A549 (cell line): ENCODE results near the gene PIANP. TPM values are rescaled to one million over a fixed set of nuclear protein-coding genes. Genes with fewer than 3 reads are reported as not detected.

Experiments
- ATAC-seq, 2 experiments: fragments of 200-7000 bp in 1 of 2; fragments of >200 bp in 1 of 2; cut with Nextera tagmentation in 1 of 2; cut with Tn5 transposase in 1 of 2; 3 replicates each; pipeline versions ENCODE4 v1.8.0 to v1.9.1; 2018 to 2020; ENCODE audit warnings: mild to moderate bottlenecking in 1 of 2, moderate library complexity in 1 of 2
- CTCF ChIA-PET: fragments of 300-600 bp; sonication (Branson Sonifier 250); formaldehyde crosslinking; extraction: SDS; loops from one replicate; lab custom pipeline; 2021; ENCODE audit warnings: antibody characterized with exemption, inconsistent platforms; lab: Yijun Ruan, JAX
- POLR2A ChIA-PET: fragments of 350-600 bp; formaldehyde crosslinking; extraction: SDS; loops from one replicate; lab custom pipeline; 2021; ENCODE audit warnings: antibody characterized with exemption, inconsistent platforms; lab: Yijun Ruan, JAX
- DNase-seq, 2 experiments: peaks; one replicate each; pipeline versions ENCODE4 v3.0.0 to v3.0.0-alpha.2; 2011 to 2016; ENCODE audit warnings: low read depth in 1 of 2, low spot score in 1 of 2
- FAIRE-seq: peaks from 2 replicates; lab custom pipeline; 2011; peaks lifted over from hg19 to GRCh38; lab: Jason Lieb, UNC
- H3K27ac ChIP-seq, 2 experiments: fragments of >200 bp; sonication (Bioruptor Twin); formaldehyde crosslinking; 3 replicates each; pipeline ENCODE4 v1.5.1; 2016 to 2017
- H3K4me1 ChIP-seq: fragments of >200 bp; sonication (Bioruptor Twin); formaldehyde crosslinking; 3 replicates; pipeline ENCODE4 v1.6.1; 2016
- H3K4me2 ChIP-seq: fragments of >200 bp; sonication (Bioruptor Twin); formaldehyde crosslinking; 3 replicates; pipeline ENCODE4 v1.6.1; 2016
- H3K4me3 ChIP-seq: fragments of >200 bp; sonication (Bioruptor Twin); formaldehyde crosslinking; 3 replicates; pipeline ENCODE4 v1.5.1; 2016
- H3K9me3 ChIP-seq: fragments of >200 bp; sonication (Bioruptor Twin); formaldehyde crosslinking; 3 replicates; pipeline ENCODE4 v1.6.1; 2016
- CEBPB ChIP-seq, 2 experiments: fragments of >200 bp in 1 of 2; sonication (Bioruptor Twin) in 1 of 2; formaldehyde crosslinking in 1 of 2; IDR thresholded peaks; 2 replicates each; pipeline ENCODE4 v1.6.1; 2012 to 2016
- CHD2 ChIP-seq: fragments of 150-350 bp; IDR thresholded peaks from 2 replicates; pipeline ENCODE4 v1.6.1; 2014; ENCODE audit warnings: low read length; ENCODE audit not compliant: partially characterized antibody
- CHD4 ChIP-seq: fragments of 200-600 bp; sonication (generic); IDR thresholded peaks from 2 replicates; pipeline ENCODE4 v1.6.1; 2016; ENCODE audit warnings: antibody characterized with exemption, mild to moderate bottlenecking, borderline replicate concordance
- EHF ChIP-seq: fragments of 250-450 bp; sonication (Bioruptor Pico); IDR thresholded peaks from 2 replicates; pipeline ENCODE4 v1.5.0; 2020; ENCODE audit warnings: mild to moderate bottlenecking
- EHMT2 ChIP-seq: fragments of 200-600 bp; sonication (generic); IDR thresholded peaks from 2 replicates; pipeline ENCODE4 v1.6.1; 2016; ENCODE audit warnings: antibody characterized with exemption, low read depth, mild to moderate bottlenecking, moderate library complexity
- FOSB ChIP-seq: fragments of 250-450 bp; sonication (Bioruptor Pico); IDR thresholded peaks from 2 replicates; pipeline ENCODE4 v1.5.0; 2020; ENCODE audit warnings: mild to moderate bottlenecking, moderate library complexity
- FOSL2 ChIP-seq, 2 experiments: fragments of 450-650 bp in 1 of 2; fragments of >200 bp in 1 of 2; sonication (Bioruptor Twin) in 1 of 2; formaldehyde crosslinking; IDR thresholded peaks; 2 replicates each; pipeline versions ENCODE4 v1.5.0 to v1.6.1; 2016 to 2020; ENCODE audit warnings: mild to moderate bottlenecking in 1 of 2, moderate library complexity in 1 of 2
- HDAC2 ChIP-seq: fragments of 200-600 bp; sonication (generic); IDR thresholded peaks from 2 replicates; pipeline ENCODE4 v1.6.1; 2016
- HOXA7 ChIP-seq: fragments of 250-450 bp; sonication (Bioruptor Pico); IDR thresholded peaks from 2 replicates; pipeline ENCODE4 v1.5.0; 2020; ENCODE audit warnings: mild to moderate bottlenecking, moderate library complexity
- MAZ ChIP-seq: fragments of 150-350 bp; IDR thresholded peaks from 2 replicates; pipeline ENCODE4 v1.6.1; 2014; ENCODE audit warnings: antibody characterized with exemption, low read depth, low read length, borderline replicate concordance
- MYC ChIP-seq: IDR thresholded peaks from 2 replicates; pipeline ENCODE4 v1.6.1; 2012; ENCODE audit warnings: mild to moderate bottlenecking, inconsistent platforms, low read length, improper control_type of control experiment, borderline replicate concordance
- NR3C1 ChIP-seq: fragments of >200 bp; sonication (Bioruptor Twin); formaldehyde crosslinking; IDR thresholded peaks from 3 replicates; pipeline ENCODE4 v1.6.1; 2017
- PHF8 ChIP-seq: fragments of 200-600 bp; sonication (generic); IDR thresholded peaks from 2 replicates; pipeline ENCODE4 v1.6.1; 2016; ENCODE audit warnings: low read depth, mild to moderate bottlenecking, antibody characterized with exemption, moderate library complexity, borderline replicate concordance
- POLR2A ChIP-seq: IDR thresholded peaks from 2 replicates; pipeline ENCODE4 v1.6.1; 2012; ENCODE audit warnings: mild to moderate bottlenecking, low read length
- POLR2AphosphoS2 ChIP-seq: conservative IDR thresholded peaks from 2 replicates; pipeline ENCODE4 v1.6.1; 2012; ENCODE audit warnings: low read length, improper control_type of control experiment, inconsistent platforms
- RARB ChIP-seq: fragments of 250-450 bp; sonication (Bioruptor Pico); IDR thresholded peaks from 2 replicates; pipeline ENCODE4 v1.8.0; 2021; ENCODE audit warnings: mild to moderate bottlenecking, moderate library complexity
- RFX5 ChIP-seq: fragments of 450-650 bp; IDR thresholded peaks from 2 replicates; pipeline ENCODE4 v1.7.1; 2014; ENCODE audit warnings: antibody characterized with exemption, mild to moderate bottlenecking, moderate library complexity
- TFCP2L1 ChIP-seq: fragments of 250-450 bp; sonication (Bioruptor Pico); IDR thresholded peaks from 2 replicates; pipeline ENCODE4 v1.5.0; 2021; ENCODE audit warnings: mild to moderate bottlenecking
- TP53 ChIP-seq: fragments of 250-450 bp; sonication (Bioruptor Pico); IDR thresholded peaks from 2 replicates; pipeline ENCODE4 v1.5.0; 2021; ENCODE audit warnings: mild to moderate bottlenecking, moderate library complexity
- WGBS: methylation state at CpG from one replicate; pipeline ENCODE4 v1.1.6; 2017; ENCODE audit errors: missing lambda C conversion rate; 5-methylcytosine and 5-hydroxymethylcytosine counted together
- polyA plus RNA-seq, 4 experiments: library from polyadenylated mRNA; depleted of rRNA in 3 of 4; stranded (reverse); fragments of >200 nt; fragmentation: RNase III in 1 of 4; extraction: RNeasy Plus Mini Kit Qiagen cat#74134 plus additional on column Dnase treatment in 1 of 4; gene quantifications; 2 replicates in 3 of 4; 3 replicates in 1 of 4; pipeline ENCODE4 v1.2.3, GENCODE V29; 2011 to 2017
- TF ChIP-seq, protein P1 (sequence below): fragments of 250-450 bp; sonication (Bioruptor Pico); IDR thresholded peaks from 2 replicates; pipeline ENCODE4 v1.5.0; 2021; ENCODE audit warnings: mild to moderate bottlenecking, moderate library complexity, borderline replicate concordance
- TF ChIP-seq, protein P2 (sequence below): fragments of >200 bp; sonication (Bioruptor Twin); formaldehyde crosslinking; IDR thresholded peaks from 2 replicates; pipeline ENCODE4 v1.6.1; 2016
- TF ChIP-seq, protein P3 (sequence below): IDR thresholded peaks from 2 replicates; pipeline ENCODE4 v1.6.1; 2012; ENCODE audit warnings: low read depth, borderline replicate concordance
- TF ChIP-seq, protein P4 (sequence below): fragments of 150-350 bp; IDR thresholded peaks from 2 replicates; pipeline ENCODE4 v1.6.1; 2014; ENCODE audit warnings: low read depth, mild to moderate bottlenecking, low read length
- TF ChIP-seq, protein P5 (sequence below): fragments of 250-450 bp; sonication (Bioruptor Pico); IDR thresholded peaks from 2 replicates; pipeline ENCODE4 v1.5.0; 2020; ENCODE audit warnings: low read depth, mild to moderate bottlenecking, moderate library complexity

PIANP gene
- polyA plus RNA-seq, 2 of the 4 experiments (the other 2 are of a cell fraction): 0.10 to 0.56 TPM

DNA sequence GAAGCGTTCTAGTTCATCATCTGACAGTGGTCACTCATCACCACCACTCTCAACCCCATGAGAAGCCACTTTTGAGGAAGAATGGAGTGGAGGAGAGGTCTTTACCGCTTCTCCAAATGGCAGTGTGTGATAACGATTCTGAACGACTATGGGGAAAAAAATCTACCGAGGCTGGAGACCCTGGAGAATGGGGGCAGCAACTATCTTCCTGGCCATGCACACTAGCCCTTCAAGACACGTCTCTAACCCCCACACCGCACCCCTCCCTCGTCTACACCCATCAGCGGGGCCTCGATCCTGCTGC, 38.1 kb downstream of the PIANP start:
- DNase-seq (peak in 1 of 2 experiments; percentile 92), FAIRE-seq (no peak), ATAC-seq (peak; percentile 71 to 76)
- TF ChIP-seq TFCP2L1 (CRISPR knock-in tag): 0 out of 2 replicates have a peak, but pooled peaks have one; percentile 12
- TF ChIP-seq TP53 (CRISPR knock-in tag): no peak
- TF ChIP-seq, protein P1, sequence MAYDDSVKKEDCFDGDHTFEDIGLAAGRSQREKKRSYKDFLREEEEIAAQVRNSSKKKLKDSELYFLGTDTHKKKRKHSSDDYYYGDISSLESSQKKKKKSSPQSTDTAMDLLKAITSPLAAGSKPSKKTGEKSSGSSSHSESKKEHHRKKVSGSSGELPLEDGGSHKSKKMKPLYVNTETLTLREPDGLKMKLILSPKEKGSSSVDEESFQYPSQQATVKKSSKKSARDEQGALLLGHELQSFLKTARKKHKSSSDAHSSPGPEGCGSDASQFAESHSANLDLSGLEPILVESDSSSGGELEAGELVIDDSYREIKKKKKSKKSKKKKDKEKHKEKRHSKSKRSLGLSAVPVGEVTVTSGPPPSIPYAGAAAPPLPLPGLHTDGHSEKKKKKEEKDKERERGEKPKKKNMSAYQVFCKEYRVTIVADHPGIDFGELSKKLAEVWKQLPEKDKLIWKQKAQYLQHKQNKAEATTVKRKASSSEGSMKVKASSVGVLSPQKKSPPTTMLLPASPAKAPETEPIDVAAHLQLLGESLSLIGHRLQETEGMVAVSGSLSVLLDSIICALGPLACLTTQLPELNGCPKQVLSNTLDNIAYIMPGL (CRISPR knock-in tag): no peak
- TF ChIP-seq PHF8: no peak
- WGBS: under 1% methylated on average over 10 of the region's 10 CpGs
- ChIA-PET CTCF (interaction anchor here (1.2 kb wide), 1 partner anchor 44 kb away, joined by 3 read pairs; no protein-coding TSS in a partner anchor), POLR2A (no interaction called here)
- Histone ChIP-seq H3K4me2 (peak overlapping the region; percentile 85), H3K4me1 (peaks cover 7% of the 10 kb centered on the region; the same call in 2 of the 3 replicates), H3K9me3 (no peaks in the 10 kb centered on the region), H3K27ac (peak overlapping the region; percentile 72 to 80), H3K4me3 (peak overlapping the region; percentile 77)

DNA sequence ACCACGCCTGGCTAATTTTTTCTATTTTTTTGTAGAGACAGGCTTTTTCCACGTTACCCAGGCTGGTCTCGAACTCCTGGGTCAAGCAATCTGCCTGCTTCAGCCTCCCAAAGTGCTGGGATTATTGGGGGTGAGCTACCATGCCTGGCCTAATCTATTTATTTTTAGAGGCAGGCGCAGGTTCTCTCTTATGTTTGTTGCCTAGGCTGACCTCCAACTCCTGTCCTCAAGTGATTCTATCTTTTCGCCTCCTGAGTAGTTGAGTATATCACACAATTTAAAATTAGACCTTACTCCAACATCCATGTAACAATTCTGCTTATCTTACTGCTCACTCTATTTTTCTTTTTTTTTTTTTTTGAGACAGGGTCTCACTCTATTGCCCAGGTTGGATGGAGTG, 46.6 kb downstream of the PIANP start:
- 93% methylated on average over 5 of the region's 5 CpGs for WGBS
- H3K9me3 ChIP-seq: no peaks in the 10 kb centered on the region
- FAIRE-seq (no peak), DNase-seq (no peak), ATAC-seq (no peak)
- no peaks in the 10 kb centered on the region for H3K4me1 ChIP-seq
- ChIA-PET POLR2A (no interaction called here), CTCF (interaction anchor here (0.6 to 1.9 kb wide), 3 partner anchors 9 to 38 kb away, joined by 3 to 4 read pairs (median 4); no protein-coding TSS in a partner anchor)
- TF ChIP-seq, protein P1 (CRISPR knock-in tag): no peak
- TF ChIP-seq POLR2AphosphoS2: no peak
- TF ChIP-seq RFX5: no peak
- TF ChIP-seq, protein P2, sequence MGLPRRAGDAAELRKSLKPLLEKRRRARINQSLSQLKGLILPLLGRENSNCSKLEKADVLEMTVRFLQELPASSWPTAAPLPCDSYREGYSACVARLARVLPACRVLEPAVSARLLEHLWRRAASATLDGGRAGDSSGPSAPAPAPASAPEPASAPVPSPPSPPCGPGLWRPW: no peak
- TF ChIP-seq EHF (CRISPR knock-in tag): no peak
- TF ChIP-seq, protein P3, sequence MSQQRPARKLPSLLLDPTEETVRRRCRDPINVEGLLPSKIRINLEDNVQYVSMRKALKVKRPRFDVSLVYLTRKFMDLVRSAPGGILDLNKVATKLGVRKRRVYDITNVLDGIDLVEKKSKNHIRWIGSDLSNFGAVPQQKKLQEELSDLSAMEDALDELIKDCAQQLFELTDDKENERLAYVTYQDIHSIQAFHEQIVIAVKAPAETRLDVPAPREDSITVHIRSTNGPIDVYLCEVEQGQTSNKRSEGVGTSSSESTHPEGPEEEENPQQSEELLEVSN: no peak
- TF ChIP-seq, protein P4, sequence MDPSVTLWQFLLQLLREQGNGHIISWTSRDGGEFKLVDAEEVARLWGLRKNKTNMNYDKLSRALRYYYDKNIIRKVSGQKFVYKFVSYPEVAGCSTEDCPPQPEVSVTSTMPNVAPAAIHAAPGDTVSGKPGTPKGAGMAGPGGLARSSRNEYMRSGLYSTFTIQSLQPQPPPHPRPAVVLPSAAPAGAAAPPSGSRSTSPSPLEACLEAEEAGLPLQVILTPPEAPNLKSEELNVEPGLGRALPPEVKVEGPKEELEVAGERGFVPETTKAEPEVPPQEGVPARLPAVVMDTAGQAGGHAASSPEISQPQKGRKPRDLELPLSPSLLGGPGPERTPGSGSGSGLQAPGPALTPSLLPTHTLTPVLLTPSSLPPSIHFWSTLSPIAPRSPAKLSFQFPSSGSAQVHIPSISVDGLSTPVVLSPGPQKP: no peak
- no peak for TF ChIP-seq FOSL2 (IDR thresholded peaks at IDR 0.05)
- TF ChIP-seq FOSL2 (CRISPR knock-in tag; IDR thresholded peaks at IDR 0.05): no peak
- no peak for TF ChIP-seq POLR2A
- TF ChIP-seq NR3C1: no peak
- TF ChIP-seq, protein P5, sequence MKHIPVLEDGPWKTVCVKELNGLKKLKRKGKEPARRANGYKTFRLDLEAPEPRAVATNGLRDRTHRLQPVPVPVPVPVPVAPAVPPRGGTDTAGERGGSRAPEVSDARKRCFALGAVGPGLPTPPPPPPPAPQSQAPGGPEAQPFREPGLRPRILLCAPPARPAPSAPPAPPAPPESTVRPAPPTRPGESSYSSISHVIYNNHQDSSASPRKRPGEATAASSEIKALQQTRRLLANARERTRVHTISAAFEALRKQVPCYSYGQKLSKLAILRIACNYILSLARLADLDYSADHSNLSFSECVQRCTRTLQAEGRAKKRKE: no peak
- no peak for TF ChIP-seq CHD4
- no peak overlapping the region for H3K4me2 ChIP-seq
- H3K27ac ChIP-seq: no peak overlapping the region
- no peak overlapping the region for H3K4me3 ChIP-seq

DNA sequence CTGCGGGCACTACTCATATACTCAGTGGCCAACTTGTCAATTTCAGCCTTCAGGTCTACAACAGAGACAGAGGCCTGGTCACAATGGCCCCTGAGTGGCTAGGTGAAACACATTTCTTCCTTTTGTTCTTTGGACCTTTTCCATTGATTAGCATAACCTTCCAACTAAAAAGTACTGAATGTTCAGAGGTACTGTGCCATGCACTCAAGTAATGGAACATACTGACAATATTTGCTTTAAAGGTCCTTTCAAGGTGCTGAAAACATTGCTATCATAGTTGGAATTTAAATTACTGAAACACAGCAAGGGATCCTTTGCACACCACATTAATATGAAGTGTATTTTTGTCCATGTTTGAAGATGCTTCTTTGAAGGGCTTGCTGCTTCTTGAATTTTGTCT, 47.3 kb downstream of the PIANP start:
- ATAC-seq (no peak), DNase-seq (no peak), FAIRE-seq (peak; percentile 43)
- no peak overlapping the region for H3K4me2 ChIP-seq
- ChIA-PET CTCF (interaction anchor here (0.9 to 1.9 kb wide), 3 partner anchors 9 to 73 kb away, joined by 3 to 4 read pairs (median 3); no protein-coding TSS in a partner anchor), POLR2A (no interaction called here)
- H3K4me1 ChIP-seq: no peaks in the 10 kb centered on the region
- no peaks in the 10 kb centered on the region for H3K9me3 ChIP-seq
- 100% methylated on average over 1 of the region's 1 CpG for WGBS
- H3K4me3 ChIP-seq: no peak overlapping the region
- H3K27ac ChIP-seq: no peak overlapping the region
- TF ChIP-seq EHMT2 (no peak), RARB (no peak), HDAC2 (no peak), CHD2 (no peak), CEBPB (IDR thresholded peaks at IDR 0.05) (no peak), HOXA7 (CRISPR knock-in tag) (no peak), MAZ (no peak), MYC (no peak), FOSB (CRISPR knock-in tag) (no peak), EHF (CRISPR knock-in tag) (no peak), RFX5 (no peak)
